ENCODE measurements around the gene NIPAL3.

- no peak for TF ChIP-seq ZNF274 (IDR thresholded peaks at IDR 0.05; ENCODE audit: low read depth, low read length)
- no peak for TF ChIP-seq POLR2AphosphoS5 (IDR thresholded peaks at IDR 0.05; ENCODE audit: low read depth, low read length)
- TF ChIP-seq JUND (IDR thresholded peaks at IDR 0.05), result no peak
- TF ChIP-seq EZH2 (IDR thresholded peaks at IDR 0.05), result no peak
- TF ChIP-seq REST (IDR thresholded peaks at IDR 0.05; ENCODE audit: low read depth), result no peak
- TF ChIP-seq TCF7L2 (IDR thresholded peaks at IDR 0.05; ENCODE audit: borderline replicate concordance, extremely low read depth, insufficient read depth, insufficient read length), result no peak
- TF ChIP-seq POLR2A (IDR thresholded peaks at IDR 0.05; ENCODE audit: borderline replicate concordance, extremely low read depth, insufficient read depth, insufficient read length), result no peak
- TF ChIP-seq CTCF (IDR thresholded peaks at IDR 0.05 in 2 of 3, conservative IDR thresholded peaks at IDR 0.05 in 1 of 3; ENCODE audit: borderline replicate concordance in 1 of 3, insufficient read depth in 1 of 3, low read depth in 2 of 3, low read length in 2 of 3), result no peak
- TF ChIP-seq ELF1 (IDR thresholded peaks at IDR 0.05; ENCODE audit: borderline replicate concordance, low read depth), result no peak
- TF ChIP-seq EZH2phosphoT487 (IDR thresholded peaks at IDR 0.05; ENCODE audit: borderline replicate concordance), result no peak
- TF ChIP-seq MAX (IDR thresholded peaks at IDR 0.05), result no peak
These were observed 67.8 kb downstream of the NIPAL3 start for GRCh38 chr1:24483441-24483840.

Data from HCT116 (cell line).